Endothelial cell of umbilical vein (primary cell): ENCODE results near the gene KIF1B. TPM values are rescaled to one million over a fixed set of nuclear protein-coding genes. Genes with fewer than 3 reads are reported as not detected.

Experiments
- BruUV-seq: library from RNA; stranded (reverse); fragments of 400-500 nt; replicated peaks from 2 replicates; lab custom pipeline; 2021; lab: Mats Ljungman, UMichigan
- CTCF ChIA-PET: fragments of 300-600, 350-600 bp; sonication (Branson Sonifier 250); formaldehyde crosslinking; loops from one replicate; lab custom pipeline; 2021; ENCODE audit warnings: antibody characterized with exemption, inconsistent platforms; lab: Charles Lee
- POLR2A ChIA-PET: fragments of 300-600, 350-600 bp; sonication (Branson Sonifier 250); formaldehyde crosslinking; loops from one replicate; lab custom pipeline; 2021; ENCODE audit warnings: antibody characterized with exemption, inconsistent platforms; lab: Charles Lee
- DNase-seq: peaks from one replicate; pipeline ENCODE4 v3.0.0-alpha.2; 2011; ENCODE audit warnings: low read depth, low spot score
- FAIRE-seq: peaks from 2 replicates; lab custom pipeline; 2011; peaks lifted over from hg19 to GRCh38; lab: Jason Lieb, UNC
- H2AFZ ChIP-seq: 2 replicates; pipeline ENCODE4 v1.6.0; 2012; ENCODE audit warnings: low read depth, low read length, control low read depth, inconsistent platforms
- H3K27ac ChIP-seq: 2 replicates; pipeline ENCODE4 v1.5.1; 2011; ENCODE audit warnings: low read depth, mild to moderate bottlenecking, control low read depth, low read length, moderate library complexity; ENCODE audit not compliant: insufficient read depth
- H3K27me3 ChIP-seq, 2 experiments: 2 replicates each; pipeline versions ENCODE4 v1.6.0 to v1.6.1; 2011; ENCODE audit warnings: low read length in 2 of 2, mixed read lengths in 1 of 2; ENCODE audit not compliant: control insufficient read depth in 2 of 2, insufficient read depth in 2 of 2
- H3K36me3 ChIP-seq, 2 experiments: 2 replicates in 1 of 2; 3 replicates in 1 of 2; pipeline ENCODE4 v1.5.1; 2011; ENCODE audit warnings: low read length in 2 of 2, mild to moderate bottlenecking in 1 of 2, moderate library complexity in 1 of 2; ENCODE audit not compliant: control insufficient read depth in 2 of 2, insufficient read depth in 2 of 2; ENCODE audit errors: extremely low read depth in 1 of 2
- H3K4me1 ChIP-seq: 3 replicates; pipeline ENCODE4 v1.5.1; 2011; ENCODE audit warnings: mild to moderate bottlenecking, low read length; ENCODE audit not compliant: control insufficient read depth, insufficient read depth; ENCODE audit errors: extremely low read depth
- H3K4me2 ChIP-seq: 2 replicates; pipeline ENCODE4 v1.6.1; 2011; ENCODE audit warnings: low read length, control low read depth, mixed read lengths; ENCODE audit not compliant: insufficient read depth
- H3K4me3 ChIP-seq, 3 experiments: fragments of 200-600 bp in 1 of 3; sonication (generic), shearing (Covaris generic) in 1 of 3; replicated peaks in 1 of 3; 2 replicates each; pipeline ENCODE4 v1.5.1; 2011 to 2016; ENCODE audit warnings: control low read depth in 3 of 3, low read length in 3 of 3, mild to moderate bottlenecking in 2 of 3, inconsistent platforms in 1 of 3, low read depth in 1 of 3, moderate library complexity in 1 of 3; ENCODE audit not compliant: insufficient read depth in 1 of 3
- H3K79me2 ChIP-seq: 2 replicates; pipeline ENCODE4 v1.6.0; 2012; ENCODE audit warnings: low read length, inconsistent platforms; ENCODE audit not compliant: control insufficient read depth, insufficient read depth
- H3K9ac ChIP-seq: replicated peaks from 2 replicates; pipeline ENCODE3; 2011; ENCODE audit warnings: low read length, control low read depth; ENCODE audit not compliant: insufficient read depth; ENCODE audit errors: extremely low read depth
- H3K9me1 ChIP-seq: replicated peaks from 3 replicates; pipeline ENCODE4 v1.6.0; 2011; ENCODE audit warnings: mild to moderate bottlenecking, low read length; ENCODE audit not compliant: control insufficient read depth, insufficient read depth; ENCODE audit errors: extremely low read depth
- H3K9me3 ChIP-seq: replicated peaks from 2 replicates; pipeline ENCODE4 v1.5.1; 2012; ENCODE audit warnings: low read length, inconsistent platforms; ENCODE audit not compliant: control insufficient read depth, insufficient read depth
- H4K20me1 ChIP-seq: replicated peaks from 2 replicates; pipeline ENCODE3; 2011; ENCODE audit warnings: mild to moderate bottlenecking, low read length; ENCODE audit not compliant: control insufficient read depth, insufficient read depth; ENCODE audit errors: extremely low read depth
- CTCF ChIP-seq, 2 donors: IDR thresholded peaks; 1 replicate in 1 of 2; 2 replicates in 1 of 2; pipeline ENCODE4 v1.5.1; 2011; ENCODE audit warnings: low read length in 2 of 2, mild to moderate bottlenecking in 2 of 2, moderate library complexity in 2 of 2, control low read depth in 1 of 2, inconsistent platforms in 1 of 2, low read depth in 1 of 2; ENCODE audit not compliant: insufficient read depth in 1 of 2; ENCODE audit errors: extremely low read depth in 1 of 2
- EZH2 ChIP-seq: IDR thresholded peaks from 2 replicates; pipeline ENCODE4 v1.6.1; 2012; ENCODE audit warnings: borderline replicate concordance, low read depth, mild to moderate bottlenecking, moderate library complexity, low read length, inconsistent platforms; ENCODE audit not compliant: severe bottlenecking
- FOS ChIP-seq: IDR thresholded peaks from 2 replicates; pipeline ENCODE4 v1.6.1; 2011; ENCODE audit warnings: mild to moderate bottlenecking, low read length, moderate library complexity, borderline replicate concordance; ENCODE audit not compliant: insufficient read depth
- GATA2 ChIP-seq: IDR thresholded peaks from 2 replicates; pipeline ENCODE4 v1.7.0; 2011; ENCODE audit warnings: low read depth, mild to moderate bottlenecking, moderate library complexity, mixed read lengths, low read length; ENCODE audit not compliant: insufficient read length, insufficient read depth
- JUN ChIP-seq: IDR thresholded peaks from 2 replicates; pipeline ENCODE4 v1.6.1; 2011; ENCODE audit warnings: borderline replicate concordance, low read depth; ENCODE audit not compliant: insufficient read length, insufficient read depth
- MAX ChIP-seq: IDR thresholded peaks from 2 replicates; pipeline ENCODE4 v1.6.1; 2011; ENCODE audit not compliant: insufficient read depth, insufficient read length
- MYC ChIP-seq: IDR thresholded peaks from one replicate; pipeline ENCODE4 v1.6.1; 2011; ENCODE audit warnings: mild to moderate bottlenecking, low read depth, low read length
- POLR2A ChIP-seq: IDR thresholded peaks from 2 replicates; pipeline ENCODE4 v1.6.1; 2012; ENCODE audit warnings: low read depth, mild to moderate bottlenecking, control low read depth, low read length
- POLR2AphosphoS5 ChIP-seq: IDR thresholded peaks from 2 replicates; pipeline ENCODE4 v1.6.1; 2012; ENCODE audit warnings: low read depth, mild to moderate bottlenecking, control low read depth, low read length, moderate library complexity; ENCODE audit not compliant: insufficient read depth
- dilution Hi-C: fragments of 300-500 bp; cut with MboI; formaldehyde crosslinking; loops from one replicate; pipeline ENCODE4 v1.15.0; 2019; ENCODE audit warnings: low sequenced_read_pairs; ENCODE audit not compliant: extremely low pct_ligation_motif_present
- intact Hi-C: fragments of 100-400 bp; cut with micrococcal nuclease; formaldehyde crosslinking; loops from one replicate; pipeline ENCODE4 v1.10.0; 2022
- polyA plus RNA-seq, 4 experiments: library from polyadenylated mRNA; depleted of rRNA in 3 of 4; stranded (reverse) in 3 of 4; unstranded in 1 of 4; fragments of >200 nt; gene quantifications; 2 replicates each; pipeline versions ENCODE4 v1.2.1 to v1.2.3, GENCODE V29; 2011 to 2012; ENCODE audit warnings: missing spikeins in 1 of 4
- total RNA-seq: library from RNA; stranded (reverse); gene quantifications from 2 replicates; pipeline ENCODE4 v1.2.3, GENCODE V29; 2021

Gene KIF1B
- total and polyA plus RNA-seq, 2 donors (not counting 3 experiments of a cell fraction or from before 2014, with no cell fraction given), result 14.8 to 58.6 TPM

- TF ChIP-seq EZH2 (no peak), POLR2A (no peak), CTCF (IDR thresholded peaks at IDR 0.05; ENCODE audit: extremely low read depth in 1 of 2, insufficient read depth in 1 of 2, low read depth in 1 of 2, low read length in 2 of 2) (no peak), MAX (no peak), FOS (no peak), GATA2 (no peak), JUN (no peak), POLR2AphosphoS5 (no peak), MYC (no peak)
- no peak overlapping the region for H3K9ac ChIP-seq
- FAIRE-seq (no peak), DNase-seq (no peak)
- no peak overlapping the region for H3K27ac ChIP-seq
- peaks cover 2% of the 10 kb centered on the region for H4K20me1 ChIP-seq
- ChIA-PET POLR2A (no interaction called here), CTCF (no interaction called here)
- no peaks in the 10 kb centered on the region for H3K4me1 ChIP-seq
- H3K9me1 ChIP-seq, result no peaks in the 10 kb centered on the region
- no peak overlapping the region for H3K4me2 ChIP-seq
- dilution Hi-C loops (no loop called here), intact Hi-C loops (no loop called here)
- no peak overlapping the region for H2AFZ ChIP-seq
- H3K79me2 ChIP-seq, result peaks cover 2% of the 10 kb centered on the region
- no peaks in the 10 kb centered on the region for H3K27me3 ChIP-seq
- H3K9me3 ChIP-seq, result no peaks in the 10 kb centered on the region
- no peak overlapping the region for H3K4me3 ChIP-seq
- no TSS peak for BruUV-seq
- peaks cover 4 to 9% of the 10 kb centered on the region in 2 experiments for H3K36me3 ChIP-seq
Observed at GRCh38 chr1:10272274-10272673, 61.9 kb downstream of the KIF1B start.
